Osteocyte (in vitro differentiated cells): ENCODE data around the gene NOL12. TPM values are rescaled to one million over a fixed set of nuclear protein-coding genes. Genes with fewer than 3 reads are reported as not detected.
A peak's percentile ranks its signal among the peaks of the same experiment; 100 is the strongest.

Experiments used
- DNase-seq: peaks from one replicate; pipeline ENCODE4 v3.0.0; 2021; ENCODE audit warnings: mixed read lengths; ENCODE audit not compliant: unreplicated experiment; ENCODE audit errors: extremely low spot score
- H3K27ac Mint-ChIP-seq: one replicate; pipeline ENCODE4 v1.8.0; 2021; ENCODE audit warnings: mild to moderate bottlenecking, mixed read lengths; ENCODE audit not compliant: unreplicated experiment
- H3K27me3 Mint-ChIP-seq: one replicate; pipeline ENCODE4 v1.8.0; 2021; ENCODE audit warnings: mixed read lengths; ENCODE audit not compliant: unreplicated experiment
- H3K36me3 Mint-ChIP-seq: one replicate; pipeline ENCODE4 v1.8.0; 2021; ENCODE audit warnings: mixed read lengths; ENCODE audit not compliant: unreplicated experiment
- H3K4me1 Mint-ChIP-seq: one replicate; pipeline ENCODE4 v1.8.0; 2021; ENCODE audit warnings: mixed read lengths; ENCODE audit not compliant: unreplicated experiment
- H3K4me3 Mint-ChIP-seq: one replicate; pipeline ENCODE4 v1.8.0; 2021; ENCODE audit warnings: mild to moderate bottlenecking, moderate library complexity, mixed read lengths; ENCODE audit not compliant: unreplicated experiment
- H3K9me3 Mint-ChIP-seq: one replicate; pipeline ENCODE4 v1.8.0; 2021; ENCODE audit warnings: mixed read lengths; ENCODE audit not compliant: unreplicated experiment
- total RNA-seq: library from RNA; stranded (reverse); gene quantifications from 2 replicates; pipeline ENCODE4 v1.2.1, GENCODE V29; 2021
- TF ChIP-seq, protein P1 (sequence below): fragments of 200-600 bp; sonication (generic); IDR thresholded peaks from 2 replicates; pipeline ENCODE4 v1.5.0; 2021; ENCODE audit warnings: antibody characterized with exemption, mild to moderate bottlenecking, moderate library complexity

Gene NOL12
- total RNA-seq, 1 donor from 2014 or later, result 22.7 TPM

DNA sequence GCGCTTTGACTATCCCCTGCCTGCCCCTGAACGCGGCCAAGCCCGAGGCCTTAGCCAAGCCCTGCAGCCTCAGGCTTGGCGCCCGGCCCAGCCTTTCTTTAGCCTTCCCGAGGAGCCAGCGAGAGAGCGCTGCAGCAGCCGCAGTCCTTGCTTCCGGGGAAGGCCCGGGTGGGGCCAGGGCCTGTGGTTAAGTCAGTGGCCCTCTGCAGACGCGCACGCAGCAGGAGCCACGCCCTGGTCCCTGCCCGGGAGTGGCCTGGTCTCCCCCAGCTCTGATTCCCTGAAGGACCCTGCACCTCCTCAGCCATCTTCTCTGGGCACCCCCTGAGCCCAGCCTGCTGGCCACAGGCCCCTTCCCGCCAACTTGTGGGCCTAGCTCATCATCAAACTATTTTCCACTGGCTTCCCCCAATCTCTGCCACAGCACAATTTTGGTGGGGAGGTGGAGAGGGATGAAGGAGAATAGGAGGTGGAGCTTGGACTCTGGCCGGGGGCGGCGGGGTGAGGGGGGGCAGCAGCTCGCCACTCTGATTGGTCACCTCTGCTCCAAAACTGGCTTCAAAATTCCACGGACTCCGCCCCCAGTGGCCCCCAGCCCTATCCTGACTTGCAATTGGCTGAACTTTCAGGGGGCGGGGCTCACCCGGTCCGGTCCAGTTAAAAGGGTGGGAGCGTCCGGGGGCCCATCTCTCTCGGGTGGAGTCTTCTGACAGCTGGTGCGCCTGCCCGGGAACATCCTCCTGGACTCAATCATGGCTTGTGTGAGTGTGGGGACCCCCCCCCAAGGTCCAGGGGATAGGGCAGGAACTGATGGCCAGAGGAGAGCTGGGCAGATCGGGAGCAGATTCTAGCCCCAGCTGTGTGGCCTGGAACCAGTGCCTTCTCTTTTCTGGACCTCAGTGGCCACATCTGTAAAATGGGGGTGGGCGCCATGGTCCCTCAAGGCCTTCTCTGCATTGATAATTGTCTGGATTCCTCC, 10.9 kb upstream of the NOL12 start, which contains the start of gene LGALS1:
LGALS1 (plus strand) TSS at position 686 of the 979 bp plus-strand sequence; CDS start at position 753, 67 bp downstream.
- Mint-ChIP-seq H3K27ac (peak within 1 kb of the TSS; percentile 91), H3K4me3 (peak within 1 kb of the TSS; percentile 81), H3K9me3 (no peaks in the 10 kb centered on the region), H3K27me3 (no peaks in the 10 kb centered on the region), H3K36me3 (peaks cover 10% of the 10 kb centered on the region), H3K4me1 (peaks cover 39% of the 10 kb centered on the region)
- peak; percentile 96 for DNase-seq
- TF ChIP-seq, protein P1, sequence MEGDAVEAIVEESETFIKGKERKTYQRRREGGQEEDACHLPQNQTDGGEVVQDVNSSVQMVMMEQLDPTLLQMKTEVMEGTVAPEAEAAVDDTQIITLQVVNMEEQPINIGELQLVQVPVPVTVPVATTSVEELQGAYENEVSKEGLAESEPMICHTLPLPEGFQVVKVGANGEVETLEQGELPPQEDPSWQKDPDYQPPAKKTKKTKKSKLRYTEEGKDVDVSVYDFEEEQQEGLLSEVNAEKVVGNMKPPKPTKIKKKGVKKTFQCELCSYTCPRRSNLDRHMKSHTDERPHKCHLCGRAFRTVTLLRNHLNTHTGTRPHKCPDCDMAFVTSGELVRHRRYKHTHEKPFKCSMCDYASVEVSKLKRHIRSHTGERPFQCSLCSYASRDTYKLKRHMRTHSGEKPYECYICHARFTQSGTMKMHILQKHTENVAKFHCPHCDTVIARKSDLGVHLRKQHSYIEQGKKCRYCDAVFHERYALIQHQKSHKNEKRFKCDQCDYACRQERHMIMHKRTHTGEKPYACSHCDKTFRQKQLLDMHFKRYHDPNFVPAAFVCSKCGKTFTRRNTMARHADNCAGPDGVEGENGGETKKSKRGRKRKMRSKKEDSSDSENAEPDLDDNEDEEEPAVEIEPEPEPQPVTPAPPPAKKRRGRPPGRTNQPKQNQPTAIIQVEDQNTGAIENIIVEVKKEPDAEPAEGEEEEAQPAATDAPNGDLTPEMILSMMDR, result no peak

DNA sequence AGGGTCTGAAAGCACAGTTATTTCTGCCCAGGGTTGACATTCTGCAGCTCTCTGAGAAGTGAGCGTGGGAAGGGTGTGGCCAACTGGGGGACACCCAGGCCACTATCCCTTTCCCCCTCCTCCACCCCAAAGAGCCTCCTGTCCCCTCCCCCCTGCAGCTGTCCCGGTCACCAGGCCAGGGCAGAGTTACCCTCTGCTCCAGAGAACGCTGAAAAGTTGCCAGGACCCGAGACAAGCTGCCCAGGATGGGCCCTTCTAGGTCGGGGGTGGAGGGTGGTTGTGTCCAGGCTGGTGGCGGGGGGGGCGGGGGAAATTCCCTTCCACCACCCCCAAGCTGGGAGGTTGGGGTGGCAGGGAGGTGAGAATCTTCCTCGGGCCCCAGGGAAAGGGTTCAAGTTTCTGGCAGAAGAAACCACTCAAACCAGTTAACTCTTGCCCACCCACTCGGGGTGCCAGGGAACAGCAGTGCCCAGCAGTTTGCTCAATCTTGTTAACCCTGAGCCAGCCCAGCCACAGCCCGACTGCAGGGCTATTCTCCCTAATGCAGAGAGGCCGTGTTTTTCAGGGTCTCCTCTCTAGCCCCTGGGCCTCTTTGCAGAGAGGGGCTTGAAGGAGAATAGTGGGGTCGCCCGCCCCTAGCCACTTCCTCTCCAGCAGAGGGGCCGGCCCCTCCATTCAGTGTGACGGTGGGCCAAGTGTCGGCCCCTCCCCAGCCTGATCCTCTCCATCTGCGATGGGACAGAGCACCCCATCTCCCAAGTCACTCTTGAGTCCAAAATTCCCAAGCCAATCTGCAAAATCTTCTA, 10.0 kb upstream of the NOL12 start:
- no peak for DNase-seq
- TF ChIP-seq, protein P1, result no peak
- Mint-ChIP-seq H3K4me3 (peak overlapping the region; percentile 81), H3K4me1 (peaks cover 43% of the 10 kb centered on the region), H3K27ac (peak overlapping the region; percentile 91), H3K9me3 (no peaks in the 10 kb centered on the region), H3K27me3 (no peaks in the 10 kb centered on the region), H3K36me3 (peaks cover 10% of the 10 kb centered on the region)

DNA sequence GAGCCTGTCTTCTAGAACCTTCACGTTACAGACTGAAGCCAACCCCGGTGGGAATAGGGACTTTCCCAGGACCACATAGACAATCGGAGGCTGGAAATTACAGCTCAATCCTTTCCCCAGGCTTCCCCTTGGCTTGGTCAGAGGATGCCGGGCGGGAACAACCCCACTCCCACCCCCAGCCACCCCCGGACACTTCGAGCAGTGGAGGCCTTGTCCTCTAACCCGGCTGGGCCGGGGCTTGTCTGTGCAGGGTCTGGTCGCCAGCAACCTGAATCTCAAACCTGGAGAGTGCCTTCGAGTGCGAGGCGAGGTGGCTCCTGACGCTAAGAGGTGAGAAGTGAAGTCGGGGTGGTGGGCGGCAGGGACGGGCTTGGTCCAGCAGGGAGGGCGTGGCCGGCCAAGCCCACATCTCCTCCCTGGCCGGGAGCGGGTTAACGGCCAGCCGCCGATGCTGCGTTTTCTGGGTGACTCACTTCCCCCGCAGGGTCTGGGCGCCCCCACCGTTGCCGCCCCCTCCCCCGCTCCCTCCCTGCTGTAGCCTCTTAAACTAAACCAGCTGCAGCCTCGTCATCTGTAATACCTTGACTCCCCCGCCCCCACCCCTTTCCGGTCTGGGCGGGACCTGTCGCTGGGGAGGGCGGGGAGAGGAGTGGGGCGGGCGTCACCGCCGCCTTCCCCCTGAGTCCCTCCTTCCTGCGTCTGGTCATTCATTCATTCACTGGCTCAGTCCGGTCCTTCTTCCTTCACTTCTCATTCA, 9.2 kb upstream of the NOL12 start:
- DNase-seq, result peak; percentile 95
- Mint-ChIP-seq H3K27me3 (no peaks in the 10 kb centered on the region), H3K9me3 (no peaks in the 10 kb centered on the region), H3K4me1 (peaks cover 49% of the 10 kb centered on the region), H3K4me3 (peak overlapping the region; percentile 81), H3K27ac (peak overlapping the region; percentile 91), H3K36me3 (peaks cover 10% of the 10 kb centered on the region)
- TF ChIP-seq, protein P1, result no peak

DNA sequence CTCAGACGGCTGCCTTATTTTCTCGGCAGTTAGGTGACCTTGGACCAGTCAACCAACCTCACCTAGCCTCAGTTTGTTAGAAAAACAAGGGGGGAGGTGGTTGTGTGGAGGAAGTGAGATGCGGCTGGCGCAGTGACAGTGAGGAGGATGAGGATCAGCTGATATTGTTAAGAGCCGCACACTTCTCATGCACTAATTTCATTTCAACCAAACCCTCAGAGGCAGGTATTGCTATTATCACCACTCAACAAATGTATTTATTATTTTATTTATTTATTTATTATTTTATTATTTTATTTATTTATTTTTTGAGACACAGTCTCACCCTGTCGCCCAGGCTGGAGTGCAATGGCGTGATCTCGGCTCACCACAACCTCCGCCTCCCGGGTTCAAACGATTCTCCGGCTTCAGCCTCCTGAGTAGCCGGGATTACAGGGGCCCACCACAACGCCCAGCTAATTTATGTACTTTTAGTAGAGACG, 8.6 kb upstream of the NOL12 start:
- H3K9me3 Mint-ChIP-seq, result no peaks in the 10 kb centered on the region
- TF ChIP-seq, protein P1, result no peak
- peak overlapping the region; percentile 81 for H3K4me3 Mint-ChIP-seq
- no peaks in the 10 kb centered on the region for H3K27me3 Mint-ChIP-seq
- no peak for DNase-seq
- peaks cover 49% of the 10 kb centered on the region for H3K4me1 Mint-ChIP-seq
- peak overlapping the region; percentile 91 for H3K27ac Mint-ChIP-seq
- H3K36me3 Mint-ChIP-seq, result peaks cover 10% of the 10 kb centered on the region
